Thyroid gland (tissue), 4 donors: ENCODE results near the gene TNIP3. TPM values are rescaled to one million over a fixed set of nuclear protein-coding genes. Genes with fewer than 3 reads are reported as not detected.

Experiments used
- DNase-seq, 2 donors: peaks; one replicate each; pipeline ENCODE4 v3.0.0-alpha.2; 2019
- H3K27ac ChIP-seq, 3 donors: fragments of 200-600 bp; sonication (generic); 1 replicate in 2 of 3; 2 replicates in 1 of 3; pipeline ENCODE4 v1.5.1; 2016 to 2019; ENCODE audit warnings: mild to moderate bottlenecking in 1 of 3, moderate library complexity in 1 of 3
- H3K27me3 ChIP-seq: fragments of 200-600 bp; sonication (generic); one replicate; pipeline ENCODE4 v1.5.1; 2019
- H3K36me3 ChIP-seq, 2 donors: fragments of 200-600 bp; sonication (generic); one replicate each; pipeline ENCODE4 v1.5.1; 2016 to 2019
- H3K4me1 ChIP-seq, 2 donors: fragments of 200-600 bp; sonication (generic); one replicate each; pipeline ENCODE4 v1.5.1; 2017 to 2019
- H3K4me3 ChIP-seq, 3 donors: fragments of 200-600 bp; sonication (generic); replicated peaks in 1 of 3; 1 replicate in 2 of 3; 2 replicates in 1 of 3; pipeline ENCODE4 v1.5.1; 2016; ENCODE audit warnings: mild to moderate bottlenecking in 1 of 3
- H3K9me3 ChIP-seq: fragments of 200-600 bp; sonication (generic); one replicate; pipeline ENCODE4 v1.5.1; 2017
- CTCF ChIP-seq, 6 experiments: fragments of 200-600 bp in 3 of 6; fragments of 450-650 bp in 3 of 6; sonication (generic) in 3 of 6; IDR thresholded peaks; one replicate each; pipeline ENCODE4 v1.5.1; 2016 to 2019; ENCODE audit warnings: antibody characterized with exemption in 6 of 6, mild to moderate bottlenecking in 2 of 6, inconsistent platforms in 1 of 6, moderate library complexity in 1 of 6
- POLR2A ChIP-seq, 2 donors: fragments of 450-650 bp; IDR thresholded peaks; one replicate each; pipeline ENCODE4 v1.6.1; 2017; ENCODE audit warnings: antibody characterized with exemption in 2 of 2, mild to moderate bottlenecking in 2 of 2, moderate library complexity in 1 of 2
- WGBS, 2 donors: methylation state at CpG; one replicate each; pipeline ENCODE4 v1.1.5; 2017; 5-methylcytosine and 5-hydroxymethylcytosine counted together
- intact Hi-C: fragments of 100-400 bp; cut with DNase I; formaldehyde crosslinking; loops from one replicate; pipeline ENCODE4 v1.15.1; 2023
- total RNA-seq, 4 donors: library from RNA; depleted of rRNA; stranded (reverse); fragments of >200 nt; gene quantifications; one replicate each; pipeline ENCODE4 v1.2.3, GENCODE V29; 2016

The TNIP3 gene
- total RNA-seq, 4 donors from 2014 or later: not detected

- WGBS, 2 donors: 67 to 69% methylated on average over 2 of the region's 2 CpGs
- intact Hi-C loops: no loop called here
These were observed 45.8 kb downstream of the TNIP3 start for GRCh38 chr4:121118344-121118743.

GRCh38 chr4:121114756-121115155, 49.4 kb downstream of the TNIP3 start:
- Histone ChIP-seq H3K27ac (no peak overlapping the region), H3K4me1 (no peaks in the 10 kb centered on the region), H3K36me3 (no peaks in the 10 kb centered on the region), H3K4me3 (no peak overlapping the region), H3K27me3 (no peaks in the 10 kb centered on the region), H3K9me3 (no peaks in the 10 kb centered on the region)
- WGBS, 2 donors: 92 to 97% methylated on average over 1 of the region's 1 CpG
- TF ChIP-seq POLR2A (IDR thresholded peaks at IDR 0.05): no peak
- no peak for TF ChIP-seq CTCF (IDR thresholded peaks at IDR 0.05)
- intact Hi-C loops: no loop called here
- no peak for DNase-seq

More at GRCh38 chr4:121118344-121118743, 45.8 kb downstream of the TNIP3 start:
- TF ChIP-seq POLR2A (IDR thresholded peaks at IDR 0.05) (no peak), CTCF (IDR thresholded peaks at IDR 0.05) (no peak)
- Histone ChIP-seq H3K9me3 (no peaks in the 10 kb centered on the region), H3K27me3 (no peaks in the 10 kb centered on the region), H3K36me3 (no peaks in the 10 kb centered on the region), H3K27ac (no peak overlapping the region), H3K4me3 (no peak overlapping the region), H3K4me1 (no peaks in the 10 kb centered on the region)
- no peak for DNase-seq

GRCh38 chr4:121112530-121112929, 51.6 kb downstream of the TNIP3 start:
- no peak for DNase-seq
- Histone ChIP-seq H3K27me3 (no peaks in the 10 kb centered on the region), H3K4me3 (no peak overlapping the region), H3K36me3 (no peaks in the 10 kb centered on the region), H3K27ac (no peak overlapping the region), H3K9me3 (no peaks in the 10 kb centered on the region), H3K4me1 (peaks cover 0 to 7% of the 10 kb centered on the region in 2 donors)
- TF ChIP-seq POLR2A (IDR thresholded peaks at IDR 0.05) (no peak), CTCF (IDR thresholded peaks at IDR 0.05) (peak in 3 of 6 experiments; percentile 31 to 49 (median 33))
- intact Hi-C loops: no loop called here

GRCh38 chr4:121108557-121108956, 55.6 kb downstream of the TNIP3 start:
- Histone ChIP-seq H3K9me3 (no peaks in the 10 kb centered on the region), H3K4me1 (peaks cover 0 to 7% of the 10 kb centered on the region in 2 donors), H3K27ac (no peak overlapping the region), H3K36me3 (no peaks in the 10 kb centered on the region), H3K4me3 (no peak overlapping the region), H3K27me3 (no peaks in the 10 kb centered on the region)
- WGBS, 2 donors: 38 to 43% methylated on average over 2 of the region's 2 CpGs
- intact Hi-C loops: no loop called here
- TF ChIP-seq CTCF (IDR thresholded peaks at IDR 0.05) (no peak), POLR2A (IDR thresholded peaks at IDR 0.05) (no peak)
- peak; percentile 48 to 49 for DNase-seq

DNA sequence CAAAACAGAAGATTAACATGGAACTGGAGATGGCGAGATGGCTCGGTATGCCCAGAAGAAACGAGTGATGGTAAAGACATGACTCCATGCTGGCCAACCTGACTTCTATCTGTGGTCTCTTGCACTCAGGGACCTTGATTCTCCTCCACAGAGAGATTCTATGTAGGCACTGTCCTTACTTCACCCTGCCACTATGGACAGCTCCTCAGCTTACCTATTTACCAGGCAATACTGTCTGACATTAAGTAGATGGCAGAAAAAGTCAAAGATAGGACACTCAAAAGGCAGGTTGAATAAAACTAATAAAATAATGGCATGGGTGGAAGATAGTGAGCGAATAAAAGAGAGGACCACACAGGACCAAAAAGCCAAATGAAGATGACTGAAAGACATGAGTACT, 56.6 kb downstream of the TNIP3 start:
- no peak overlapping the region for H3K27ac ChIP-seq
- H3K4me1 ChIP-seq: peaks cover 0 to 7% of the 10 kb centered on the region in 2 donors
- no peak for DNase-seq
- H3K27me3 ChIP-seq: no peaks in the 10 kb centered on the region
- intact Hi-C loops: no loop called here
- TF ChIP-seq POLR2A (IDR thresholded peaks at IDR 0.05) (no peak), CTCF (IDR thresholded peaks at IDR 0.05) (no peak)
- no peaks in the 10 kb centered on the region for H3K9me3 ChIP-seq
- no peak overlapping the region for H3K4me3 ChIP-seq
- no peaks in the 10 kb centered on the region for H3K36me3 ChIP-seq
- 95 to 97% methylated on average over 4 of the region's 4 CpGs for WGBS, 2 donors
